Mesothelial cell of epicardium (in vitro differentiated cells): ENCODE results near the gene GTF2H4. TPM values are rescaled to one million over a fixed set of nuclear protein-coding genes. Genes with fewer than 3 reads are reported as not detected.

Source experiments
- DNase-seq, 2 experiments: peaks; one replicate each; pipeline ENCODE4 v3.0.0; 2021; ENCODE audit warnings: low spot score in 2 of 2; ENCODE audit not compliant: unreplicated experiment in 2 of 2
- H3K27ac Mint-ChIP-seq: 2 replicates; pipeline ENCODE4 v1.8.0; 2021; ENCODE audit warnings: mixed read lengths
- H3K27me3 Mint-ChIP-seq: 2 replicates; pipeline ENCODE4 v1.8.0; 2021; ENCODE audit warnings: low read depth, mixed read lengths
- H3K36me3 Mint-ChIP-seq: 2 replicates; pipeline ENCODE4 v1.8.0; 2021; ENCODE audit warnings: mixed read lengths
- H3K4me1 Mint-ChIP-seq: 2 replicates; pipeline ENCODE4 v1.8.0; 2021; ENCODE audit warnings: mixed read lengths
- H3K4me3 Mint-ChIP-seq: 2 replicates; pipeline ENCODE4 v1.8.0; 2021; ENCODE audit warnings: mild to moderate bottlenecking, moderate library complexity, mixed read lengths
- H3K9me3 Mint-ChIP-seq: 2 replicates; pipeline ENCODE4 v1.8.0; 2021; ENCODE audit warnings: mixed read lengths
- total RNA-seq: library from RNA; stranded (reverse); gene quantifications from 3 replicates; pipeline ENCODE4 v1.2.1, GENCODE V29; 2021
- TF ChIP-seq, protein P1 (sequence below): fragments of 200-600 bp; sonication (generic); IDR thresholded peaks from one replicate; pipeline ENCODE4 v1.5.0; 2021; ENCODE audit warnings: antibody characterized with exemption; ENCODE audit not compliant: unreplicated experiment

Gene GTF2H4
- total RNA-seq, 1 donor from 2014 or later = 62.1 TPM

GRCh38 chr6:30889921-30890645, 17.9 kb upstream of the GTF2H4 start:
- H3K4me3 Mint-ChIP-seq = no peak overlapping the region
- H3K36me3 Mint-ChIP-seq = peaks cover 24% of the 10 kb centered on the region
- peaks cover 39% of the 10 kb centered on the region for H3K4me1 Mint-ChIP-seq
- H3K27me3 Mint-ChIP-seq = no peaks in the 10 kb centered on the region
- TF ChIP-seq, protein P1, sequence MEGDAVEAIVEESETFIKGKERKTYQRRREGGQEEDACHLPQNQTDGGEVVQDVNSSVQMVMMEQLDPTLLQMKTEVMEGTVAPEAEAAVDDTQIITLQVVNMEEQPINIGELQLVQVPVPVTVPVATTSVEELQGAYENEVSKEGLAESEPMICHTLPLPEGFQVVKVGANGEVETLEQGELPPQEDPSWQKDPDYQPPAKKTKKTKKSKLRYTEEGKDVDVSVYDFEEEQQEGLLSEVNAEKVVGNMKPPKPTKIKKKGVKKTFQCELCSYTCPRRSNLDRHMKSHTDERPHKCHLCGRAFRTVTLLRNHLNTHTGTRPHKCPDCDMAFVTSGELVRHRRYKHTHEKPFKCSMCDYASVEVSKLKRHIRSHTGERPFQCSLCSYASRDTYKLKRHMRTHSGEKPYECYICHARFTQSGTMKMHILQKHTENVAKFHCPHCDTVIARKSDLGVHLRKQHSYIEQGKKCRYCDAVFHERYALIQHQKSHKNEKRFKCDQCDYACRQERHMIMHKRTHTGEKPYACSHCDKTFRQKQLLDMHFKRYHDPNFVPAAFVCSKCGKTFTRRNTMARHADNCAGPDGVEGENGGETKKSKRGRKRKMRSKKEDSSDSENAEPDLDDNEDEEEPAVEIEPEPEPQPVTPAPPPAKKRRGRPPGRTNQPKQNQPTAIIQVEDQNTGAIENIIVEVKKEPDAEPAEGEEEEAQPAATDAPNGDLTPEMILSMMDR = no peak
- H3K27ac Mint-ChIP-seq = peak overlapping the region; percentile 66
- H3K9me3 Mint-ChIP-seq = no peaks in the 10 kb centered on the region
- DNase-seq = no peak

GRCh38 chr6:30890646-30891449, 17.2 kb upstream of the GTF2H4 start:
- no peaks in the 10 kb centered on the region for H3K27me3 Mint-ChIP-seq
- peaks cover 33% of the 10 kb centered on the region for H3K4me1 Mint-ChIP-seq
- no peak overlapping the region for H3K4me3 Mint-ChIP-seq
- no peak for DNase-seq
- TF ChIP-seq, protein P1 = no peak
- no peaks in the 10 kb centered on the region for H3K9me3 Mint-ChIP-seq
- peaks cover 29% of the 10 kb centered on the region for H3K36me3 Mint-ChIP-seq
- peak overlapping the region; percentile 66 for H3K27ac Mint-ChIP-seq

- peaks cover 32% of the 10 kb centered on the region for H3K36me3 Mint-ChIP-seq
- H3K27me3 Mint-ChIP-seq = no peaks in the 10 kb centered on the region
- H3K27ac Mint-ChIP-seq = no peak overlapping the region
- DNase-seq = no peak
- H3K4me3 Mint-ChIP-seq = no peak overlapping the region
- H3K4me1 Mint-ChIP-seq = peaks cover 27% of the 10 kb centered on the region
- TF ChIP-seq, protein P1 = no peak
- no peaks in the 10 kb centered on the region for H3K9me3 Mint-ChIP-seq
These were observed 16.6 kb upstream of the GTF2H4 start for GRCh38 chr6:30891450-30891723.

- Mint-ChIP-seq H3K36me3 (peaks cover 36% of the 10 kb centered on the region), H3K4me1 (peaks cover 21% of the 10 kb centered on the region), H3K4me3 (no peak overlapping the region), H3K9me3 (no peaks in the 10 kb centered on the region), H3K27ac (no peak overlapping the region), H3K27me3 (no peaks in the 10 kb centered on the region)
- TF ChIP-seq, protein P1 = no peak
- no peak for DNase-seq
These were observed 16.0 kb upstream of the GTF2H4 start for GRCh38 chr6:30891816-30892538.

DNA sequence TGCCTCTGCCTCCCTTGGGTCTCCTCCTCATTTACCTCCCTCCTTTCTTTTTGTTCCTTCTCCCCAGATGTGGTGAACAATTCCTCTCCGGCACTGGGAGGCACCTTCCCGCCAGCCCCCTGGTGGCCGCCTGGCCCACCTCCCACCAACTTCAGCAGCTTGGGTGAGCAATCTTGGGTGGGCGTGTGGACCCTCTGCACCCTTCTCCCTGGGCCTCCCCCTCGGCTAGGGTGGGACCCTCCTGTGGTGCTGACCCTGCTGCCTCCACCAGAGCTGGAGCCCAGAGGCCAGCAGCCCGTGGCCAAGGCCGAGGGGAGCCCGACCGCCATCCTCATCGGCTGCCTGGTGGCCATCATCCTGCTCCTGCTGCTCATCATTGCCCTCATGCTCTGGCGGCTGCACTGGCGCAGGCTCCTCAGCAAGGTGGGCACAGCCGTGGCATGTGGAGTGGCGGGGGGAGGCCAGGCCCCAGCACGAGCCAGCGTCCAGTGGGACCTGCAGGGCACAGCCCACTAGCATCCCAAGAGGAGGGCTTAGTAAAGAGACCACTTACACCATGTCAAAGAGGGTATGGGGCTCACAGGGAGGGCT, 14.9 kb upstream of the GTF2H4 start:
- no peak overlapping the region for H3K4me3 Mint-ChIP-seq
- H3K27ac Mint-ChIP-seq = no peak overlapping the region
- H3K27me3 Mint-ChIP-seq = no peaks in the 10 kb centered on the region
- no peaks in the 10 kb centered on the region for H3K9me3 Mint-ChIP-seq
- H3K36me3 Mint-ChIP-seq = peaks cover 36% of the 10 kb centered on the region
- DNase-seq = no peak
- H3K4me1 Mint-ChIP-seq = peaks cover 16% of the 10 kb centered on the region
- TF ChIP-seq, protein P1 = peak; percentile 69
